Kidney epithelial cell (primary cell): ENCODE results near the gene CLIP1. TPM values are rescaled to one million over a fixed set of nuclear protein-coding genes. Genes with fewer than 3 reads are reported as not detected.
"Not testable (repeated sequence)": the region's sequence is repeated elsewhere in the genome, so short reads cannot be mapped to it uniquely, and the experiment has no call there.

Experiments
- DNase-seq: peaks from one replicate; pipeline ENCODE4 v3.0.0-alpha.2; 2010; ENCODE audit warnings: low read depth
- H3K27me3 ChIP-seq: 2 replicates; pipeline ENCODE4 v1.6.0; 2011; ENCODE audit warnings: low read length; ENCODE audit not compliant: control insufficient read depth, insufficient read depth
- H3K36me3 ChIP-seq: 2 replicates; pipeline ENCODE4 v1.5.1; 2011; ENCODE audit warnings: low read length; ENCODE audit not compliant: control insufficient read depth, insufficient read depth
- H3K4me3 ChIP-seq: 2 replicates; pipeline ENCODE4 v1.5.1; 2011; ENCODE audit warnings: low read depth, mild to moderate bottlenecking, control low read depth, low read length
- total RNA-seq: library from RNA; depleted of rRNA; stranded (reverse); fragments of >200 nt; gene quantifications from 2 replicates; pipeline ENCODE4 v1.2.3, GENCODE V29; 2015
- TF ChIP-seq, protein P1 (sequence below): IDR thresholded peaks from 2 replicates; pipeline ENCODE4 v1.5.1; 2011; ENCODE audit warnings: mild to moderate bottlenecking, moderate library complexity, low read length, control low read depth, inconsistent platforms; ENCODE audit not compliant: insufficient read depth, poor library complexity, severe bottlenecking

Gene CLIP1
- total RNA-seq, 1 donor from 2014 or later = 58.7 TPM

DNA sequence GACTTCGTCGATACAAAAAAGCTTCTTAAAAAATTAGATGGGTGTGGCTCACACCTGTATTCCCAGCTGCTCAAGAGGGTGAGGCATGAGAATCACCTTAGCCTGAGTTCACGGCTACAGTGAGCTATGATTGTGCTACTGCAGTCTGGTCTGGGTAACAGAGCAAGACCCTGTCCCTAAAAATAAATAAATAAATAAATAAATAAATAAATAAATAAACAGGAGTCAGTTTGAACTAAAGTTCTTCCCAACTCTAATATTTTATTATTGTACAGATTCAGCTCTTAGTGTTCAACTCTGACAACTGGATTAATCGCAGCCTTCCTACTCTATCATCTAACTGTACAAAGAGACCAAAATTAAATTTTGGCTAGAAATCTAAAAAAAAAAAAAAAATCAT lies 12.7 kb upstream of the CLIP1 start:
- H3K4me3 ChIP-seq = no peak overlapping the region
- H3K36me3 ChIP-seq = no peaks in the 10 kb centered on the region
- DNase-seq = no peak
- no peaks in the 10 kb centered on the region for H3K27me3 ChIP-seq
- TF ChIP-seq, protein P1, sequence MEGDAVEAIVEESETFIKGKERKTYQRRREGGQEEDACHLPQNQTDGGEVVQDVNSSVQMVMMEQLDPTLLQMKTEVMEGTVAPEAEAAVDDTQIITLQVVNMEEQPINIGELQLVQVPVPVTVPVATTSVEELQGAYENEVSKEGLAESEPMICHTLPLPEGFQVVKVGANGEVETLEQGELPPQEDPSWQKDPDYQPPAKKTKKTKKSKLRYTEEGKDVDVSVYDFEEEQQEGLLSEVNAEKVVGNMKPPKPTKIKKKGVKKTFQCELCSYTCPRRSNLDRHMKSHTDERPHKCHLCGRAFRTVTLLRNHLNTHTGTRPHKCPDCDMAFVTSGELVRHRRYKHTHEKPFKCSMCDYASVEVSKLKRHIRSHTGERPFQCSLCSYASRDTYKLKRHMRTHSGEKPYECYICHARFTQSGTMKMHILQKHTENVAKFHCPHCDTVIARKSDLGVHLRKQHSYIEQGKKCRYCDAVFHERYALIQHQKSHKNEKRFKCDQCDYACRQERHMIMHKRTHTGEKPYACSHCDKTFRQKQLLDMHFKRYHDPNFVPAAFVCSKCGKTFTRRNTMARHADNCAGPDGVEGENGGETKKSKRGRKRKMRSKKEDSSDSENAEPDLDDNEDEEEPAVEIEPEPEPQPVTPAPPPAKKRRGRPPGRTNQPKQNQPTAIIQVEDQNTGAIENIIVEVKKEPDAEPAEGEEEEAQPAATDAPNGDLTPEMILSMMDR = no peak

DNA sequence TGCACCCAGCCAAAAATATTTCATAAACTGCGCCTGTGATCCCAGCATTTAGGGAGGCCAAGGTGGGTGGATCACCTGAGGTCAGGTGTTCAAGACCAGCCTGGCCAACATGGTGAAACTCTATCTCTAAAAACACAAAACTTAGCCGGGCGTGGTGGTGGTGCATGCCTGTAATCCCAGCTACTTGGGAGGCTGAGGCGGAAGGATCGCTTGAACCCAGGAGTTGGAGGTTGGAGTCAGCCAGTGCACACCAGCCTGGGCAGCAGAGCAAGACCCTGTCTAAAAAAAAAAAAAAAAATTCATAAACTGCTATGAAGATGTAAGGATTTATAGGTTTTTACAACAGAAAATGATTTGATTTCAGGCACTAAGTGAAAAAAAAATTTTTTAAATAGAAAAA lies 6.6 kb upstream of the CLIP1 start:
- not testable (repeated sequence) for H3K36me3 ChIP-seq, DNase-seq, H3K4me3 ChIP-seq, H3K27me3 ChIP-seq

DNA sequence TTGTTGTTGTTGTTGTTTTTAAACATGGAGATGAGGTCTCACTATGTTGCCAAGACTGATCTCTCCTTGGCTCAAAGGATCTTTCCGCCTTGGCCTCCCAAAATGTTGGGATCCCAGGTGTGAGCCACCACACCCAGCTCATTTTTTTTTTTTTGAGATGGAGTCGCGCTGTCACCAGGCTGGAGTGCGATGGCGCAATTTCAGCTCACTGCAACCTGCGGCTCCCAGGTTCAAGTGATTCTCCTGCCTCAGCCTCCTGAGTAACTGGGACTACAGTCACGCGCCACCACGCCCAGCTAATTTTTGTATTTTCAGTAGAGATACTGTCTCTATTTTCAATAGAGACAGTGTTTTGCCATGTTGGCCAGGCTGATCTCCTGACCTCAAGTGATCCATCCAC lies 4.9 kb upstream of the CLIP1 start:
- H3K4me3 ChIP-seq = no peak overlapping the region
- no peaks in the 10 kb centered on the region for H3K36me3 ChIP-seq
- H3K27me3 ChIP-seq = no peaks in the 10 kb centered on the region
- TF ChIP-seq, protein P1 = no peak
- DNase-seq = no peak

DNA sequence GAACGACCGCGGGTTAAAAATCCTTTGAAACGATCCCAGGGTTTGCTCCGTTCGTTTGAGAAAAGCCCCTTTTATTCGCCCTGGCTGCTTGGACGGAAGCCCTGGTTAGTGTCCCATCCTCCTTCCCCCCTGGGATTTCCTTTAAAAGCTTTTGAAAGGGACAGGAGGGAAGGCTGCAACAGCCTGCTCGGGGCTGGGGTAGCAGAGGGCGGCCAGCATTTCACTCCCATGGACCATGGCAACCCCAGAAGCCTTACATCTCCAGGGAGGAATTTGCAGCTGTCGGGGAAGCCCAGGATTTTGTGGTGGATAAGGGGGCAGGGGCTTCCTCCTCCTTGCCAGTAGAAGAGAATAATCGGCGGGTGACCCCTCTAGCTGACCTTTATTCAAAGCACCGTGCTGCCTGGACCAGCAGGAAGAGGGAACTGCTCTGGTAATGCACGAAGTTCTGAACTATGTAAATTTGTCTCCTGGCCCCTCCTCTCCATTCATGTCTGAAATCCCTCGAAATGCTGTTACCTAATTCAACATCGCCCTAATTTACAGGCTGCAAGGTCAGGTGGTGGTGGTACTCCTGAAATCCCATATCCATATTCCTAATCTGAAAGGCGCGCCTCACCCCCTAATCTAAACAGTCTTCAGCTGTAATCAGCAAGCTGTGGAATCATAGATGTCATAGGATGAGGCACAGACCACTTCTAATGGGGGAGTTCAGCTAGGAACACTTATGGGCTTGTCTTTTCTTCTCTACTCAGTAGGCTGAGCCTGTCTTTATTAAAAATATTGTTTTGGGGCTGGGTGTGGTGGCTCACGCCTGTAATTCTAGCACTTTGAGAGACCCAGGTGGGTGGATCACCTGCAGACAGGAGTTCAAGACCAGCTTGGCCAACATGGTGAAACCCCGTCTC lies 1.0 kb upstream of the CLIP1 start:
- H3K27me3 ChIP-seq = no peaks in the 10 kb centered on the region
- DNase-seq = no peak
- TF ChIP-seq, protein P1 = no peak
- no peaks in the 10 kb centered on the region for H3K36me3 ChIP-seq
- peak overlapping the region; percentile 60 for H3K4me3 ChIP-seq

DNA sequence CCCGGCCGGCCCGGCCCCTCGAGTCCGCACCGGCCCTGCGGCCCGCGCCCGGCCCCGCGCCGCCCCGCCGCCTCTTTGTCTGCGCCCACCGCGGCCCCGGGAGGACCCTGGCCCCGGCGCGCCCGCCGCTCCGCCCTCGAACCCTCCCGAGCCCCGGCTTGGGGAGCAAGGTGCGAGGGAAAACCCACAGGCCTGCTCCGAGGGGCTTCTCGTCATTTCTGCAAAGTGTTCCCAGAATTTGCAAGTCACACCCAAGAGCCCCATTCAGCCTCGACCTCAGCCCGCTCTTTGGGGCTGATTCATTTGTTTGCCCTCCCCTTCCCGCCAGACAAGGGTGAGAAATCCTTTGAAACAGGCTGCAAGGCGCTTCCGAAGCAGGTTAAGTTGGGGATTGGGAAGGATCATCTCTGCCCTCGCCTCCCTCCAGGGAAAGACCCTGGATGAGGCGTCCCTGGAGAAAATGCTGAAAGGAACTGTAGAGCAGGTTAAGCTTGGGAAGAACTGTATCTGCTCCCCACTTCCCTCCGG lies 325 bp upstream of the CLIP1 start:
- TF ChIP-seq, protein P1 = no peak
- no peak for DNase-seq
- no peaks in the 10 kb centered on the region for H3K36me3 ChIP-seq
- H3K4me3 ChIP-seq = peak overlapping the region; percentile 60
- H3K27me3 ChIP-seq = no peaks in the 10 kb centered on the region

DNA sequence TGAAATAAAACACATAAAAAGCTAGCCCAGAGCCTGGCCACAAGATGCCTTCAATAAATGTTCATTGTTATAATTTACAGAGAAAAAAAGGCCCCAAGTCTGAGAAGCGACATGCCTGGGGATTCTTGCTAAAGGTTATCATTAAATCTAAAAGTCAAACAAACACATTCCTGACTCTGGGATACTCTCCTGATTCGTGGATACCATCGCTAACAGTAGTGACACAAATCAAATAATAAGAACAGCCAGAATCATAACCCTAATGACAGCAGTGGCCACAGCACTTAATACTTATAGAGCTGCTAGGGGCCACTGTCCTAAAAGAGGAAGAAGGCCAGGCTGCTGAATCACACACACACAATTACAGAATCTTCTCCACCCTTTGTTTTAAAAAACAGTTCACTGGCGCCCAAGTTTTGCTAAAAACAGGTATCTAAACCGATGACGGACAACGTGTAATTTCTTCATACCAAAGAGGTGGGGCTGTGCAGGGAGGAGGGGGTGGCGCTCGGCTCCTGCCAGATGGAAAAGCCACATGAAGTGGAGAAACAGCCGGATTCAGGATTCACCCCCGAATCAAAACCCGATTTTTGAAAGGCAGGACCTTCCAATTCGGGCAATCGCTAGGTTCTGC lies 1.2 kb downstream of the CLIP1 start:
- no peak for DNase-seq
- Histone ChIP-seq H3K4me3 (peak overlapping the region; percentile 60), H3K27me3 (no peaks in the 10 kb centered on the region), H3K36me3 (no peaks in the 10 kb centered on the region)
- TF ChIP-seq, protein P1 = no peak
